ENCODE measurements around the gene MLLT1.
"Not testable (repeated sequence)": the region's sequence is repeated elsewhere in the genome, so short reads cannot be mapped to it uniquely, and the experiment has no call there.

MLLT1 gene

DNA sequence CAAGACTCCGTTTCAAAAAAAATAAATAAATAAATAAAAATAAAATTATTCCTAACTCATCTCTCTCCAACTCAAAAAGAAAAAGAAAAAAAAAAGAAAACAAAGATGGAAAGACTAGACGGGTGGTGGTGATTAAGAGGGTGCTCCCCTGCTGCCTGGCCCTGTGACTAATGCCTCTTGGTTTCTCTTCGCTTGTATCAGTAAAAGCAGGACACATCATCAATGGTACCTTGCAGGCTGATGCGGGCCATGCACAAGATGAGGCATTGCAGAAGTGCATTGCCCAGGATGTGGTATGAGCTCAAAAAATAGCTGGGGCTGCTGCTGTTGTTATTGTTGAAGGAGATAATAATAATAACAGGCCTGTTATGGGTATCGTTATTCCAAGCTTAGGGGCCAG lies 39.0 kb upstream of the MLLT1 start:
- POLR2A ChIA-PET (ENCODE audit: low non-redundant PET) = no interaction called here

DNA sequence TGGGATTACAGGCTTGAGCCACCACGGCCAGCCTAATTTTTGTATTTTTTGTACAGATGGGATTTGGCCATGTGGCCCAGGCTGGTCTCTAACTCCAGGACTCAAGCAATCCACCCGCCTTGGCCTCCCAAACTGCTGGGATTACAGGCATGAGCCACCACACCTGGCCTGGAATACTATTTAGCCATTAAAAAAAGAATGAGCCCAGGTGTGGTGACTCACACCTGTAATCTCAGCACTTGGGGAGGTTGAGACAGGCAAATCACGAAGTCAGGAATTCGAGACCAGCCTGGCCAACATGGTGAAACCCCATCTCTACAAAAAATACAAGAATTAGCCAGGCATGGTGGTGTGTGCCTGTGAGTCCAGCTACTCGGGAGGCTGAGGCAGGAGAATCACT lies 35.9 kb upstream of the MLLT1 start:
- CTCF ChIA-PET; POLR2A ChIA-PET (ENCODE audit: low non-redundant PET); DNase-seq (ENCODE audit: low spot score); H3K27ac ChIP-seq: not testable (repeated sequence)

More for the DNA sequence above, 39.0 kb upstream of the MLLT1 start:
- DNase-seq (ENCODE audit: low spot score) = peak; percentile 45
- TF ChIP-seq, protein P1, sequence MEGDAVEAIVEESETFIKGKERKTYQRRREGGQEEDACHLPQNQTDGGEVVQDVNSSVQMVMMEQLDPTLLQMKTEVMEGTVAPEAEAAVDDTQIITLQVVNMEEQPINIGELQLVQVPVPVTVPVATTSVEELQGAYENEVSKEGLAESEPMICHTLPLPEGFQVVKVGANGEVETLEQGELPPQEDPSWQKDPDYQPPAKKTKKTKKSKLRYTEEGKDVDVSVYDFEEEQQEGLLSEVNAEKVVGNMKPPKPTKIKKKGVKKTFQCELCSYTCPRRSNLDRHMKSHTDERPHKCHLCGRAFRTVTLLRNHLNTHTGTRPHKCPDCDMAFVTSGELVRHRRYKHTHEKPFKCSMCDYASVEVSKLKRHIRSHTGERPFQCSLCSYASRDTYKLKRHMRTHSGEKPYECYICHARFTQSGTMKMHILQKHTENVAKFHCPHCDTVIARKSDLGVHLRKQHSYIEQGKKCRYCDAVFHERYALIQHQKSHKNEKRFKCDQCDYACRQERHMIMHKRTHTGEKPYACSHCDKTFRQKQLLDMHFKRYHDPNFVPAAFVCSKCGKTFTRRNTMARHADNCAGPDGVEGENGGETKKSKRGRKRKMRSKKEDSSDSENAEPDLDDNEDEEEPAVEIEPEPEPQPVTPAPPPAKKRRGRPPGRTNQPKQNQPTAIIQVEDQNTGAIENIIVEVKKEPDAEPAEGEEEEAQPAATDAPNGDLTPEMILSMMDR (conservative IDR thresholded peaks at IDR 0.05; ENCODE audit: low read depth) = no peak
- CTCF ChIA-PET = interaction anchor here (1.3 kb wide), 1 partner anchor 270 kb away, joined by 3 read pairs; no protein-coding TSS in a partner anchor
- H3K27ac ChIP-seq = no peak overlapping the region

DNA sequence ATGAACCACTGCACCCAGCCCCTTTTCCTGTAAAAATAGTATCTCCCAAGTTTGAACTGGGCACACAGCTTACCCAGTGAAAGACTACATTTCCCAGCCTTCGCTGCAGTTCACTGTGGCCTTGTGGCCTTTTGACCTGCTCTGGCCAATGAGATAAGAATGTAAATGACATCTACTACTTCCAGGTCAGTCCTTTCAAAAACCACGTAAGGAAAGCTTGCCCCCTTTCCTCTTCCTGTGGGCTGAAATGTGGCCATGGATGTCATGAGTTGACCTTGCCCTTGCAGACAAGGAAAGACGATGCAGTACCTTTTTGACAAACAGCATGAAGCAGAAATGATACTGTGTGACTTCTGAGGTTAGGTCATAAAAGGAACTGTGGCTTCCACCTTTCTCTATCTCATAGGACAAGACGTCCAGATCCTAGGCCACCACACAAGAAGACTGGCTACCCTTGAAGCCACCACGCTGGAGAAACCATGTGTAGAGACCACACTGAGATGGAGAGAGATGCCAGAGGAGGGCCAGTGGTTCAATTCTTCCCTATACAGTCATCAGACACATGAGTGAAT lies 33.7 kb upstream of the MLLT1 start:
- DNase-seq (ENCODE audit: low spot score) = no peak
- H3K27ac ChIP-seq = no peak overlapping the region
- POLR2A ChIA-PET (ENCODE audit: low non-redundant PET) = no interaction called here
- CTCF ChIA-PET = no interaction called here
- TF ChIP-seq, protein P1 (conservative IDR thresholded peaks at IDR 0.05; ENCODE audit: low read depth) = no peak

DNA sequence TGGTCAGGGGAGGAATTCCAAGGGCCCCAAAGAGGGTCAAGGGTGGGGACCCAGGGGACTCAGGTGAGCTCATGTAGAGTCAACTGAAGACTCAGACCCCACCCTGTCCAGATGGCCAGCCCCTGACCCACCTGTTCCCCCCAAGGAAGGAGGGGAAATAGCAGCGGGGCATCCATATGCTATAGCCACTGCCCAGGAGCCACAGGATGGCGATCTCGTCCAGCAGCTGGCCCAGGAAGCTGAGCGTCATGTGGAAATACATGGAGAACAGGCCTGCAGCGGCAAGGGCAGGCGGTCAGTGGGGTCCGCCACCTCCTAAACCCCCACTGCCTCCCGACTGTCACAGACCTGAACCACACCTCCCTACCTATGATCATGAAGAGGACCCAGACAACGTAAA lies 32.2 kb upstream of the MLLT1 start:
- no peak for DNase-seq (ENCODE audit: low spot score)
- POLR2A ChIA-PET (ENCODE audit: low non-redundant PET) = no interaction called here
- TF ChIP-seq, protein P1 (conservative IDR thresholded peaks at IDR 0.05; ENCODE audit: low read depth) = no peak
- H3K27ac ChIP-seq = no peak overlapping the region
- CTCF ChIA-PET = interaction anchor here (0.5 to 0.7 kb wide), 2 partner anchors 36 to 87 kb away, joined by 3 read pairs; no protein-coding TSS in a partner anchor

DNA sequence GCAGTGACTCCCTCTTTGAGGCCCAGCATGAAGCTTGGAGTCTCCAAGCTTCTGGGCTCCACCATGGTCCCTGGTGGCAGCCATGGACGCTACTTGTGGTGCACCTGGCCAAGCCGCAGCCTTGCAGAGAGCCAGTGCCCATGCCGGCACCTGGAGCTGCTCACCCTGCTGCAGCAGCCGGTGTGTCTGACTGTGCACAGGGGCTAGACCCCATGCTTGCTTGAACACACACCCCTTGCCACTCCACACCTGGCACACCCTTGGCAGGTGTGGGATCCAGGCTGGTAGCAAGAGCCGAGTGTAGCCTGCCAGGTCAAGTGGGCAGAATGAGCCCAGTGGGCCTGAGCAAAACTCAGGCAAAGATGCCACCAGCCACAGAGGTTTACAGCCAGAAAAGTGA lies 18.6 kb upstream of the MLLT1 start:
- DNase-seq (ENCODE audit: low spot score) = no peak
- H3K27ac ChIP-seq = no peak overlapping the region
- TF ChIP-seq, protein P1 (conservative IDR thresholded peaks at IDR 0.05; ENCODE audit: low read depth) = no peak
- ChIA-PET POLR2A (ENCODE audit: low non-redundant PET) (interaction anchor here (1.2 kb wide), 1 partner anchor 66 kb away, joined by 3 read pairs; no protein-coding TSS in a partner anchor), CTCF (no interaction called here)

DNA sequence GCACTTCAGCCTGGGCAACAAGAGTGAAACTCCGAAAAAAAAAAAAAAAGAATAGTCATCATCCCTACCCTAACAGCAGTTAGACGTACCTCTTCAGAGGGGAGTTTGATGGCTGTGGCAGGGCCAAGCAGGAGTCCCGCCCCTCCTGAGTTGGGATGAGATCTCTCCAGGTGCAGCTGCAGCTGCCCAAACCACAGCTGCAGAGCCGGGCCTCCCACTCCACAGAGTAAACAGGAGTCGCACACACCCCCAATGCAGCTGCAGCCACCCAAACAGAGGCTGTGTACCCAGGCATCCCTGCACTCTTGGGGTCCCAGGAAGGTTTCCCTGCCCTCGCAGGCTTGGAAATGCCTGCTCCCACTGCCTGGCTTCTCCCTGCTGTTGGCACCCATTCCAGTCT lies 17.4 kb upstream of the MLLT1 start:
- TF ChIP-seq, protein P1 (conservative IDR thresholded peaks at IDR 0.05; ENCODE audit: low read depth) = no peak
- ChIA-PET POLR2A (ENCODE audit: low non-redundant PET) (interaction anchor here (1.2 kb wide), 1 partner anchor 65 kb away, joined by 3 read pairs; no protein-coding TSS in a partner anchor), CTCF (interaction anchor here (0.6 kb wide), 1 partner anchor 146 kb away, joined by 5 read pairs; no protein-coding TSS in a partner anchor)
- DNase-seq (ENCODE audit: low spot score) = no peak
- H3K27ac ChIP-seq = no peak overlapping the region

DNA sequence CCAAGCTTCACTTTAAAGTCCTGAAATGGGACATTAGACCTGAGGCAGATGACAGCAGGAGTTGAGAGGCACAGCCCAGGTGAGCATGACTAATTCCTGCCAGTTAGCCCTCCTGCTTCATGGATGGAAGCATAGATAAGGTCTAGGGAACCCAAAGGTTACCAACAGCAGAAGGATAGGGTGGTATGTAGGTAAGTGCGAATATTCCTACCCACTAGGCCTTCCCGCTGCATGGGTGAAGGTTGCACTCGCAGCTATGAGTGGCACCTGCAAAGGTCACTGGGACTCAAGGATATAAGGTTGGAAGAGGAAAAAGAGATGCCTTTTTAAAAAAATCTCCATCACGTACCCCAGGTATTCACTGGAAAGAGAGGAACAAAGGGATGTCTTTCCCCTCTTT lies 12.2 kb upstream of the MLLT1 start:
- no peak overlapping the region for H3K27ac ChIP-seq
- ChIA-PET CTCF (no interaction called here), POLR2A (ENCODE audit: low non-redundant PET) (no interaction called here)
- TF ChIP-seq, protein P1 (conservative IDR thresholded peaks at IDR 0.05; ENCODE audit: low read depth) = no peak
- no peak for DNase-seq (ENCODE audit: low spot score)
